ENCODE measurements around the gene CALCA.

CALCA gene

GRCh38 chr11:14942745-14943144 is 29.4 kb downstream of the CALCA start:
- DNase-seq: peak; percentile 17 to 70 (median 42)

- DNase-seq: no peak
These were observed 33.2 kb downstream of the CALCA start for GRCh38 chr11:14938936-14939335.

- no peak for DNase-seq
These were observed 37.4 kb downstream of the CALCA start for GRCh38 chr11:14934641-14935351.

GRCh38 chr11:14932447-14932846 is 39.7 kb downstream of the CALCA start:
- DNase-seq: no peak

GRCh38 chr11:14930369-14930768 is 41.8 kb downstream of the CALCA start:
- no peak for DNase-seq

- no peak for DNase-seq
These were observed 45.0 kb downstream of the CALCA start for GRCh38 chr11:14927146-14927545.

GRCh38 chr11:14924318-14924717 is 47.8 kb downstream of the CALCA start:
- no peak for DNase-seq
